Measurements from ENCODE around the gene SLC25A14. TPM values are rescaled to one million over a fixed set of nuclear protein-coding genes. Genes with fewer than 3 reads are reported as not detected.
"Not testable (repeated sequence)": the region's sequence is repeated elsewhere in the genome, so short reads cannot be mapped to it uniquely, and the experiment has no call there.

Gene SLC25A14
- 8.4 TPM for total RNA-seq

DNA sequence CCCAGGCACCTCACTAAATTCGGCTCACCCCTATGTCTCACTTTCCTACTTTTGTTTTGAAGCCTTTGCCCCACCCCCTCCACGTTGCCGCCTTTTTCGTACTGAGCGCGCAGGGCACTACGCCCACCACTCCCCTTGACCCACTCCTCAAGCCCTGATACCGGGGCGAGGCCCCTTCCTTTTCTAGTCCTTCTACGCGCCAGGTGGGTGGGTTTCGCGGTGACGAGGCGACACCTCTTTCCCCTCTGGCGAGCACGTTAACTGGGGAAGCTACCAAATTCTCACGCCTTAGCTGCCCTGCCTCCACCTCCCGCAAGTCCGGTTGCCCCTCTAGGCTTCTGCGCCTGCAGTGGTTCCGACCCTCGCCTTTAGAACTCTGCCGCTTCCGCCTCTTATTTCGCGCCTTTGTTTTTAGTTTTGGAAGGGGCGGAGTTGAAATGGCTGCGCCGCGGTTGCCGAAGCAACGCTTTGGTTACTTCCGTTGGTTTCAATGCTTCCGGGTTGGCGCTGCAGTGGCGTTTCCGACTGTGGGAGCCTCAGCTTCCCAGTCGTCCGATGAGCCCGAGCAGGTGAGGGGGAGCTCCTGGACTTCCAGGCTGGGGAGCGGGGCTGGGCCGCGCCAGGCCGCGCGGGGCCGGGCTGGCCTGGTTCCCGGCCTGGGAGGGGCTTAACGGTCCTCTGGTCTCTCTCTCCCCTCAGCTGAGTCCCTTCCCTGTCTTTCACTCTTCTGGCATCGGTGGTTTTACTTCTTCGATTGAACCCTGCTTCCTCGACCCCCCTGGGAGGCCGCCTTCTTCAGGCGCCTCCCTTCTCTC is at the start of gene SLC25A14:
Gene SLC25A14 (plus strand): TSS at position 512 of the 815 bp plus-strand sequence. CDS start 360 bp downstream, outside the sequence.
- DNase-seq: peak; percentile 92

DNA sequence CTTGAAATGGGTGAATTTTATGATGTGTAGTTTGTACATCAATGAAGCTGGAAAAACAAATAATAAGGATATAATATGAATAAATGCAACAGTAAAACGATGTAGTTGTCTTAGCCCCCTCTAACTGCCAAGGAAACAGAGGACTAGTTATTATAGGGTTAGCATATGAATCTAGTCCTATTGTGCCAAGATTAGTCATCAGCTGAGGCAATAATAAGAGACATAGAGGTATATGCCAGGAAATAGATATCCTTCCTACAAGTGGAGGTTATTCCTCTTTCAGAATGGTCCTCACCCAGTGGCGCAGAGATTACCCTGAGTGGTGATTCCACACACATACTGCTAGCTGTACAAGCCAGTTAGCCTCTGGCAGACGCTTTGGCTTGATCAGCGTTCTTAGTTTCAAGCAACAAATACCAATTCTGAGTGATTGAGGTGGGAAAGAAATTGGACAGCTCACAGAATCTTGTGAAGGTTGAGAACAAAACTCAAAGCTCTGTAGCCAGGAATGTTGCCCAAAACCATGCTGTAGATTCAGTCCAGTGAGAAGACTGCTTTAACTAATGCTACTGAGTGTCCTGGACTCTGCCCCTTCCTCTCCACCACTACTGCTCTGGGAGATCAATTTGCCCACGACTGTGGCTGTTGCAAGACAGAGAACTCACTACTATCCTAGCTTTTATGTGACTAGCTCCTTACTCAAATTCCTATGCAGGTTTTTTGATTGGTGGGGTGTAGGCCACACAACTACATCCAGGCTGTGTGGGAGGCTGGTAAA is 44.0 kb upstream of the SLC25A14 start:
- no peak for DNase-seq

DNA sequence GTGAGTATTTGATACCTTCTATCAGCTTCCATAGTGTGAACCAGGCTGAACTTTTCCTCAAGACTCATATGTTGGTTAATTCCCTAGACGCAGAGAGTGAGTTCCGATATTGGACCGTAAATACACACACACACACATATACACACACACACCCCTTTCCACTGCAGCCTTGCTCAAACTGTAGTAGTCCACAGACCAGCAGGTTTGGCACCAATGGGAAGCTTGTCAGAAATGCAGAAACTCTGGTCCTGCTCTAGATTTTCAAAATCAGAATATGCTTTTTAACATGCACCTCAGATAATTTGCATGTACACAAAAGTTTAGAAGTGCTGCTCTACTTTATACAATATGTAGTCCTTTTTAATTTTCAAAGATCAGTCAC is 43.4 kb upstream of the SLC25A14 start:
- no peak for DNase-seq

GRCh38 chrX:130296743-130297142 is 43.0 kb upstream of the SLC25A14 start:
- peak; percentile 15 for DNase-seq

DNA sequence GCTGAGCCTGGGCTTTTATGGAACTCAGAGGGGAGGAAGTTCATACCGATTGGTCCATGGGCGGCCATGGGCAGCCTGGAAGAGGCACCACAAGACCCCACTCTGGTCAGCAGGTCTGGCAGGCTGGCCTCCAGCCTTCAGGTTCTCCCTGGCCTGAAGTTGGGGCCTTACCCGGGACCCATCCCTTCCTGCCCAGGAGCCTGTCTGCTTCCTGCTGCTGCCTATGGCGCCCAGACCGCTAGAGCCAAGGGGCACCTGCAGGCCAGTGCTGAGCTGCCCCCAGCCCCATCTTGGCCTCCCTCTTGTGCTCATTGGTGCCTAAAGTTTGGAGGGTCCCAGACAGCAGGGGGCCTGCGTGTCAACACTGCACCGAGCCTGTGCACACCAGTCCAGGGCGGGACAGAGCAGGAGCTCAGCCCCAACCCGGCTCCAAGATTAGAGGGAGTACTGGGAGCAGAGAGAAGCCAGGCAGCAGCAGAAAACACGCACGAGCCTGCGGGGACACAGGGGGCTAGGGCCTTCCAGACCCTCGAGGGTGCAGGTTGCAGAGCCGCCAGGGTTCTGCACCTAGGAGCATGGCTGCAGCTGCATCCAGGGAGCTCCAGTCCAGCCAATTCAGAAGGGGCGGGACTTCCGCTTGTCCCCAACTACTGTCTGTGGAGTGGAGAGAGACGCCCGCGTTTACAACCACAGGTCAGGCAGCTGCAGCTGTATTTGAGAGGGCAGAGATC is 40.3 kb upstream of the SLC25A14 start:
- DNase-seq: peak; percentile 15

DNA sequence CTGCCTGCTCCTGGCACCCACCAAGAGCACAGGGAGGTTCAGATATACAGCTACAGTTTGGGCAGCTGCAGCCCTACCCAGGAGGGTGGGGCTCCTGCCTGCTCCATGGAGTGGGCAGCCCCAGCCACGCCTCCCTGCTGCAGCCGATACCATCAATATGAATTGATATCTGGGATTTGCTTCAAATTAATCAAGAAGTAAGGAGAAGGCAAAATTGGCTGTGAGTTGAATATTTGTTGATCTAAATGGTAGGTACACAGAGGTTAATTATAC is 39.8 kb upstream of the SLC25A14 start:
- DNase-seq: no peak

DNA sequence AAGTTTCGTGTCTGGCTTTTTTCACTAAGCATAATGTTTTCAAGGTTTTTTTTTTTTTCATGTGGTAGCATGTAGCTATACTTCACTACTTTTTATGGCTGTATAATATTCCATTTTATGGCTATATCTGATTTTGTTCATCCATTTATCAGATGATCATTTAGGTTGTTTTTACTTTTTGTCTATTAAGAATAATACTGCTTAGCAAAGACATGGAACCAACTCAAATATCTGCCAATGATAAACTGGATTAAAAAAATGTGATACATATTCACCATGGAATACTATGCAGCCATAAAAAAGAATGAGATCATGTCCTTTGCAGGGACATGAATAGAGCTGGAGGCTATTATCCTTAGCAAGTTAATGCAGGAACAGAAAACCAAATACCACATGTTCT is 38.3 kb upstream of the SLC25A14 start:
- no peak for DNase-seq

- DNase-seq: no peak
These were observed 37.7 kb upstream of the SLC25A14 start for GRCh38 chrX:130301977-130302376.

- no peak for DNase-seq
These were observed 34.9 kb upstream of the SLC25A14 start for GRCh38 chrX:130304587-130305368.

DNA sequence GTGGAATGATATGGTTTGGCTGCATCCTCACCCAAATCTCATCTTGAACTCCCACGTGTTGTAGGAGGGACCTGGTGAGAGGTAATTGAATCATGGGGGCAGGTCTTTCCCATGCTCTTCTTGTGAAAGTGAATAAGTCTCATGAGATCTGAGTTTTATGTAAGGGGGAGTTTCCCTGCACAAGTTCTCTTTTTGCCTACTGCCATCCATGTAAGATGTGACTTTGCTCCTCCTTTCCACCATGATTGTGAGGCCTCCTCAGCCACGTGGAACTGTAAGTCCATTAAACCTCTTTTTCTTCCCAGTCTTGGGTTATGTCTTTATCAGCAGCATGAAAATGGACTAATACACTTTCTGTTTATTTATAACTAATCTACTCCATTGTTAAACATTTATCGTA is 19.8 kb upstream of the SLC25A14 start:
- not testable (repeated sequence) for DNase-seq

GRCh38 chrX:130321550-130321949 is 18.2 kb upstream of the SLC25A14 start:
- DNase-seq: no peak

GRCh38 chrX:130330146-130330545 is 9.6 kb upstream of the SLC25A14 start:
- DNase-seq: no peak

DNA sequence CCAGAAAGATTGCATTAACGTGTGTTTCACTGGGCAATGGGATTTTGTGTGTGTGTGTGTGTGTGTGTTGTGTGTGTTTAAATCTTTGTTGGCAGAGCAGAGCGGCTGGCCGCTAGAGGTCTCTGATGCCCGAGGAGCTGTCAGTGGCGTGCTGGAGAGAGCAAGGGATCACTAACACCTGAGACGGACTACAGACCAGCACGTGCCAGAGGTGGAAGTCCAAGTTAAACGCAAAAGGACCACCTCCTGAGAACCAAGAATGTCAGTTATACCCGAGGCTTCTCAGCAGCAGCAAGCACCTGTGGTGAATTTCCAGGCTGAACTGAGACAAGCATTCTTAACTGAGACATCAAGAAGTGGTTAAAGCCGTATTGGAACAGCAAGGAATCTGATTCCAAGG is 9.0 kb upstream of the SLC25A14 start:
- peak; percentile 39 for DNase-seq

- no peak for DNase-seq
These were observed 3.2 kb upstream of the SLC25A14 start for GRCh38 chrX:130336531-130336930.

DNA sequence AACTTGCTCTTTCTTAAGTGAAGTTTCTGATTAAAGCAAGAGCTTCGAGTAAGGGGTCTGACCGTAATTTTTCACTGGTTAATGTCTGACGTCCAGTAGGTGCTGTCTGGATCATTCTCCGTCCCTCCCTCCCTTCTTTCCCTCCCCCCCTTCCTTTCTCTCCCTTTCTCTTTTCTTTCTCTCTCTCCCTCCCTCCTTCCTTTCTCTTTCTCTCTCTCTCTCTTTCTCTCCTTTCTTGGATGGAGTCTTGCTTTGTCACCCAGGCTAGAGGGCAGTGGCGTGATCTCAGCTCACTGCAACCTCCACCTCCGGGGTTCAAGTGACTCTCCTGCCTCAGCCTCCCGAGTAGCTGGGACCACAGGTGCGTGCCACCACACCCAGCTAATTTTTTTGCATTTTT is 850 bp upstream of the SLC25A14 start:
- not testable (repeated sequence) for DNase-seq

GRCh38 chrX:130340271-130340670 is 552 bp downstream of the SLC25A14 start:
- no peak for DNase-seq

- DNase-seq: no peak
These were observed 3.7 kb downstream of the SLC25A14 start for GRCh38 chrX:130343411-130343810.

DNA sequence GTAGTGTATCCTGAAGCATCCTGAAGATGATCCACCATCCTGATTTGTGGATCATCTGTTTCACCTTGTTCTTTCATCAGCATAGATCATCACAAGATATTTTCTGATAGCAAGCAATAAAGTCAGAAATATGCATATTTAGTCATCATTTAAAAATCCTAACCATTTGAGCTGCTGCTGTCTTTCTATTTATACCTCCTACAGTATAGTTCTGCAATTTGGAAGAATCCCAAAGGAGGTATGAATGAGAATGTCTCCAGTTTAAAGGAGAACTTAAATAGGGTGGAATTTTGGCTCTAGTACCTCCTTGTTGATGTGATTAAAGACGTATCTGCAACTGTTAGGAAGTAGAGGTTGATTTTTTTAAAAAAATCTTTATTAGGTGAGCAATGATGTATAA is 7.6 kb downstream of the SLC25A14 start:
- DNase-seq: no peak

DNA sequence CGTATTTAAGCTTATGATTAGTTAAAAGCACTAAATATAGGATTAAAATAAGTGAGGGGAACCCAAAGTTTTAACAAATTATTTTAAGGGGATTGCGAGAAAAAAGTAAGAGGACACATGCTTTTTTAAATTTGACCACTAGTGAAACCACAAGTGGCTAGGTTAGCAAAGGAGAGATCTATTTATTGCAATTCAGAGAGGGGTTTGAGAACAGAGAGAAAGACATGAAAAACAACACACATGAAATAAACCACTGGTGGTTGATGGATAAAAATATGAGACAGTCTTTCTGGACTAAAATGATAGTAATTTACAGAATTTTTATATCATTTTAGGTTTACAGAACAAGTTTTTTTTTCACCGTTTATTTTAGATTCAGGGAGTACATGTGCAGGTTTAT is 11.8 kb downstream of the SLC25A14 start:
- no peak for DNase-seq

DNA sequence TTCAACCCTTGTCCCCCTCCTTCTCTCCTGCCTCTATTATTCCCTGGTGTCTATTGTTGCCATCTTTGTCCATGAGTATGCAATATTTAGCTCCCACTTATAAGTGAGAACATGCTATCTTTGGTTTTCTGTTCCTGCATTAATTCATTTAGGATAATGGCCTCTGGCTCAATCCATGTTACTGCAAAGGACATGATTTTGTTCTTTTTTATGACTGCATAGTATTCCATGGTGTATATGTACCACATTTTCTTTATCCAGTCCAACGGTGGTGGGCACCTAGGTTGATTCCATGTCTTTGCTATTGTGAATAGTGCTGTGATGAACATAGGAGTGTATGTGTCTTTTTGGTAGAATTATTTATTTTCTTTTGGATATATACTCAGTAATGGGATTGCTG is 12.3 kb downstream of the SLC25A14 start:
- DNase-seq: not testable (repeated sequence)

GRCh38 chrX:130376077-130376476 is 36.4 kb downstream of the SLC25A14 start:
- no peak for DNase-seq

- DNase-seq: peak; percentile 8
These were observed 38.4 kb downstream of the SLC25A14 start for GRCh38 chrX:130378024-130378669.
